GM03348 (cell line): Measurements from ENCODE around the gene OLFML2B.
"Not testable (repeated sequence)": the region's sequence is repeated elsewhere in the genome, so short reads cannot be mapped to it uniquely, and the experiment has no call there.

Experiments
- DNase-seq: peaks from one replicate; pipeline ENCODE4 v3.0.0; 2012; ENCODE audit warnings: low spot score

OLFML2B gene

DNA sequence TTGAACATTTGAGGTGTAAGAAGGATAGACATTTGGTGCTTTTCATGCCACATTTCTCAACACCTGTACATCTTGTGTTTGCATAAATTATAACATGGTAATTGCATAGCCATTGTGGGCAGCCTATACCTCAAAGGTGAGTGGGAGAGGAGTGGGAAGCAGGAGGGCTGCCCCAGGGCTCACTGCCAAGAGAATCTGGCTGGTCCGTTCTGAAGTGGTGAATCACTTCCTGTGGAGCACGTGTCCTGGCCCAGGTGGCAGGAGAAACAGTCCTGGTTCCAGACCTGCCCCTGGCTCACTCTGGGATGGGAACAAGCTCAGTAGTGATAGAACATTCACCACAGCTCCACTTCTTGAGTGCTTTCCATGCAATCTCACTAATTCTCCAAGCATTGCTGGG is 11.6 kb upstream of the OLFML2B start:
- peak; percentile 14 for DNase-seq

DNA sequence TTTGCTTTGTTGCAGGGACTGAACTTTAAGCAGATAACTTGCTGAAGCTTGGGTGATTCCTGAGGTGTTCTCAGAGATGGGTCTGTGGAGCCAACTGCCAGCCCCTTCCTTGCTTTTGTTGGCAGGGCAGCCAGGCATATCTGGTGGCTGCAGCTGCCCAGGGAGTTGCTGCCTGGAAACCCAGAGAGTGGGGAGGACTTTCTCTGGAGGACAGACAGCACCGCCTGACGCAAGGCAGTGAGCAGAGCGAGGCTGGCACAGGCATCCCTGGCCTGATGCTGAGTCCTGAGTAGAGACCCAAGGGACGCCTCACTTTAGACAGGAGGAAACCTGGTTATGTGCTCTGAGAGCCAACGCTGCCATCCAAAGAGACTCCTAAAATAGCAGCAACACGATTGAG is 9.8 kb upstream of the OLFML2B start:
- DNase-seq: no peak

DNA sequence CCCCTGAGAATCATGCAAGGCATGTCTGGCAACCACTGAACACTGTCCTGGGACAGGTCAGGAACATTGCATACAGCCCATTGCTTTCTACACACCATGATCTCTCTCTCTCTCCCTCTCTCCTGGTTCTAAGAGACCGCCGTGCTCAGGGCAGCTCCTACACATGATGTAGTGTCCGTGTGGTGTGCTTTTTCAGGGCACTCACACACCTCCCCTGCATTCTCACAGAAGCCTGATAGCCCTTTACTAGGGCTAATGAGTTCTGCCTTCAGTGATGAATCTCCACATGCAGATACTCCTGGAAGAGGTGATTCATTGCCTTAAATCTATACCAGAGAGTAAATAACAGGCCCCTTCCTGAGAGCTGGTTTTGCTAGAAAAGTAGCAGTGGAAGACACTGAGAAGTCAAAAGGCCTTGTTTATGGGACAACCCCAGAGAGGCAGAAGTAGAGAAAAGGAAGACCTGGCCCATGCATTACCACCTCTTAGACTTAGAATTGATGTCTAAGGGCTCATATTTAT is 7.2 kb upstream of the OLFML2B start:
- DNase-seq: no peak

DNA sequence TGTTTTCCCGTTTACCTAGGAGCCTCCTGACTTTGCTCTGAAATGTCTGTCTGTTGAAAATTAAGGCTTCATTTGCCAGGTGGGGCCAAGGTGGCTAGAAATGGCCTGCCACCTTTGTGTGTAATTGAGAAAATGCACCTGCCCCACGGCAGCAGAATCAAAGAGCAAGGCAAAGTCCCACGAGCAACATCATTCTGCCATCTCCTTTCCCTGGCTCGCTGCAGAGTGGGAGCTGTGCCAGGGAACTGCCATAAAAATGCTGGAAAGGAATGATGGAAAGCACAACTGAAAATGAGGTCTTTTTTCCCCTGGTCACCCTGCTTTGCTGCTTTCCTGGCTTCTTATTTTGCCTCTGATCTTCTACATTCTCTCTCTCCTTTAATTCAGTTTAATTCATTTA is 5.5 kb upstream of the OLFML2B start:
- DNase-seq: no peak

DNA sequence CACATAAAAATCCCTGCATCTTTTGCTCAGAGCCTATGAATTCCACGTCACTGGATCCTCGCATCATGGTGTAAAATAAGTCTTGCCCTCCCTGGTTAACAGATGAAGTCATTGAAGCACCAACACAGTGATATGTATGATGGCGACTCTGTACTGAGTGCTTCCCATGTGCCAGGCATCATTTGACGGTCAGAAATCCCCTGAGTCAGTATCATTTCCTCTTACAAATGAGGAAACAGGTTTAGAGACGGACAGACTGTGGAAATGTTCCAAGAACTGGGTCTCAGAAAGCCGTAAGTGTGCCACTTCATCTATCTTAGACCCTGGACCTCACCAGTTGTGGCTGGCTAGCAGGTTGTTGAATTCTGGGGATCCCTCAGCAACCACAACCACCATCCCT is 5.1 kb upstream of the OLFML2B start:
- DNase-seq: no peak

DNA sequence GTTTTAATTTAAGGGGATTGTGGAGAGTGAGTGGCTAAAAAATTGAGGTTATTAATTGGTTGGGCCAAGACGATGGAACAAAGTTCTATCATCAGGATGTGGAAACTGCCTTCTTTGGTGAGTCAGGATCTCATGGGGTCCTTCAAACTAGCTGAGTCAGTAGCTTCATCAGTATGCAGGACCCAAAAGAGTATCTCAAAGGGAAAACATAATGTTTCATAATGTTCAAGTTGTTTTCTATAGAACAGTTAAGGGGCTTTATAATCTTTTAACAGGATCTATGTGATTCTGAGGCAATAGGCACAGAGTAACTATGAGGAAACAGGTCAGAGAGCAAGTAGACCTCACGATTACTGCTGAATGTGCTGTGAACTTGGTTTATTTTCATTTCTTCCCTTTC is 3.2 kb upstream of the OLFML2B start:
- no peak for DNase-seq

DNA sequence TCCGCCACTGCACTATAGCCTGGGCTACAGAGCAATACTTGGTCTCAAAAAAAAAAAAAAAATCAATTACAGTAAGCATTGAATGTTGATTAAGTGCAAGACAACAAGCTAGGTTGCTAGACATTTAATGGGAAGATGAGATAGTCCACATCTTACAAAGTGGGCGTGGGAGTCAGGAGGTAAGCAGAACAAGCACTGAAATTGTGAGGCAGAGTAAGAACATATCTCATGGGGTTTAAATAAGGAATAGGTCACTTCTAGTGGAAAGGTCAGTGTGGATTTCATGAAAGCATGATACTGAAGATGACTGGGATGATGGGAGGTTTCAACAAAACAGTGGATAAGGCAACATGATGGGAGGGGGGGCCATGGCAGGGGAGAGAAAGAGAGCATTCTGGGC is 1.9 kb upstream of the OLFML2B start:
- DNase-seq: no peak

DNA sequence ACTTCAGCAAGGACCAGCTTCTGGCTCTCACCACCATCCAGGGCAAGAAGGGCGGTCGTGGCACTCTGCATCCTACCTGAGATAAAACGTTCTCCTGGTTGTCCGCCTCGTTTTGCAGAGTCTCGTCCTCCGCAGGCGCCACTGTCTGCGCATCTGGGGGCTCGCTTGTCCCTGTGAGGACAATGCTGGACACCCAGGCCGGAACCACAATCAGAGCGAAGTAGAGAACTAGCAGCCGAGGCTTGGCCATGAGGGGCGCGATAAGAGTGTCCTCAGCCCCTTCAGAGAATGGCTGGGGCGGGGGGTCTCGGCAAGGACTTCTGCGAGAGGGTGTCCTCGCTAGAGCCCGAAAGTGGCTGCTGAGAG is 505 bp downstream of the OLFML2B start:
- DNase-seq: no peak

DNA sequence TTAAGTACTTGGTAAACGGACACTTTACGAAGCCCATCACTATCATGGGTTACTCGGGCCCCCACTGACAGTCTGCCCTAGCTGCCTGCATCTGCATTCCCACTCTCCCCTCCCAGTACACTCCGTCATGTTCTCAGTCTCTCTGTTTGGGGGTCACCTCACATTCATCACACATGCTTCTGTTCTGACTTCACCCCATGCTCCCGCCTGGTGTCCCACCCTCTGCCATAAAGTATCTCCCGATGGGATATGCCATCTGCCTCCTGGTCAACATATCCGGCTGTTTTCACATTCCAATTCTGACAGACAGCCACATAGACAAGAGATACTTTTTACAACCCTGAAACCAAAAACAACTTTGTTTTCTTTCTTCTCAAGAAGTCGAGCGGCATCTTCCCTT is 1.0 kb downstream of the OLFML2B start:
- peak; percentile 24 for DNase-seq

DNA sequence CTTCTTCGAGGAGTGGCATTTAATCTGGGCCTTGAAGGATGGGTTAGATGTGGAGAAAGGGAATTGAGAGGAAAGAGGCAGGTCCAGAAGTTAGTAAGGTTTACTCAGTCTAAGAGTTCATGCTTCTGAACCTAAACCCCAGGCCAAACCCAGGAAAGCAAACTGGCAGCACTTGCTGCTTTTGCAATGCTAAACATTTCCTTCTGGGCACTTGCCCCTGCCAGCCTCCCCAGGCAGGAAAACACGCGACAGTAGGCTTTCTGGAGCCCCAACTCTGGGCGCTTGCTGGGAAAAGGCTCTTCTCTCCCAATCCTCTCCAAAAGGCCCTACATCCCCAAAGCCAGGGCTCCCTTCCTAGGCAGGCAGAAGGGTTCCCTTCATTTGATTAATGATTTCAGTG is 2.5 kb downstream of the OLFML2B start:
- DNase-seq: peak; percentile 13

DNA sequence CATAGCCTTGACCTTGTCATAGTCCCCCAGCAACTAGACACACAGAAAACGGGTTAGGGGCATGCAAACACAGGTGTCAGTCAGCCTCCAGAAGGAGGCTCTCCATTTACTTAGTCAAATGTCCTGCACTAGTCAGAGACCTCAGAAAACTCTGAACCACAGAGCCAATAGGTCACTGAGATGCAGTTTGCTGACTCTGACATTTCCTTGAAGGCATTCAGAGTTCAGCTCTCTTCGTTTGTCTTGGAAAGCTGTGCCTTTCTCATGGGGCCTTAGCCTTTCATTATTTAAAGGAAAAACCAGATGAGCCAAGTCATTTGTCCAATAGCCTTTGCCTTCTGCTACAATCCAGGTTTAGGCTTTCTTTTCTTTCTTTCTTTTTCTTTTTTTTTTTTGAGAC is 3.5 kb downstream of the OLFML2B start:
- no peak for DNase-seq

DNA sequence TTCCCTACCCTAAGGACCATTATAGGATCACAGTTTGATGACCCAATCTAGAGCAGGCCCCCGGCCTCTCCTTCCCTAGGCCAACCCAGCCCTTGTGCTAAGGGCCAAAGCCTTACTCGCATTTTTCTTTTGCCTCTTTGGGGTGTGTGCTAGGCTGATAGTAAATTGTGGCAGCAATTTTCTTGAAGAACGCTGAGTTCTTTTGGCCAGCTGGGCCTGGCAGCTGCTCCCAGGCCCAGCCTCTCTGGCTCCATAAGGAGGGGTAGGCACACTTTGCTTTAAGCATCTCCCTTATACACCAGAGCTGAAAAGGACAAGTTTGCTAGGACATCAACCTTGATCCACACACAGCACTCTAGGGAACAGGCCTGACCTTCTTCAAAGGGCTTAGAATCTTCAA is 4.2 kb downstream of the OLFML2B start:
- DNase-seq: no peak

DNA sequence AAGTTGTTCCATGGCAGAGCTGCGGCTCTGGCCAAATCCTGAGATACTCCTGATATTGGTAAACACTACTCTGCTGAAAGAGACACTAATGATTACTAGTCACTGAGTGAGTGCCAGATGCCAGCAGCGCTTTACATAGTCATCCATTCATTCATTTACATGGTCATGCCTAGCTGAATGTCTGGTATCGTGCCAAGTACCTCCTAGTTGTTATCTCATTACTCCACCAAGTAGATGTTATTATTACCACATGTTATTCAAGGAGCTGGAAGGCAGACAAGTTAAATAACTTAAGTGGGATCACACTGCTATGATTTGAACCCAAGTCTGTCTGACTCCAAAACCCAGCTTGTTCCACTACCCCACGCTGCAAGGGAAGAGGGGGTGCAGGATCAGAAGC is 4.7 kb downstream of the OLFML2B start:
- peak; percentile 31 for DNase-seq

DNA sequence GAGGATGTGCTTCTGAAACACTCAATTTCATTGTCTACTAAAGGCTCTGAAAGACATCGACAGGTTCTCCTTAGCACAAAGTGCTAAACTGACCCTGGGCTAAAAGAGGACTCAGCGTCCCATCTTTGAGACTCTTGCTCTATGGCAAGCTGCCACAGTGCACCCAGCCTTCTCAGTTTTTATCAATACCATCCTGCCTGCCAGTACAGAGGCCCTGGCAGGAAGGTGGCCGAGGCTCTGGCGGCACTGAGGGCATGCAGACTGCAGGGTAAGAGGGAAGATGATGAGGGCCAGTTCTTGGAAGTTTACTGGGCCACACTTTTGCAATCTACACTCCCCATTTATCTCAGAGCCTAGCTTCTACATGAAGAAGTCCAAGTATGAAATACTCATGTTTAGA is 5.3 kb downstream of the OLFML2B start:
- DNase-seq: no peak

DNA sequence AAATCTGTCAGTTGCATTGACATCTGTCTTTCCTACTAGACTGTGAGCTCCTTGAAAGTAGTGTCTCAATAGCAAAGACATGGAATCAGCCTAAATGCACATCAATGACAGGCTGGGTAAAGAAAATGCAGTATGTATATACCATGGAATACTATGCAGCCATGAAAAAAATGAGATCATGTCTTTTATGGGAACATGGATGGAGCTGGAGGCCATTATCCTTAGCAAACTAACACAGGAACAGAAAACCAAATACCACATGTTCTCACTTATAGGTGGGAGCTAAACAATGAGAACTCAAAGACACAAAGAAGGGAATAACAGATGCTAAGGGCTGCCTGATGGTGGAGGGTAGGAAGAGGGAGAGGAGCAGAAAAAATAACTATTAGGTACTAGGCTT is 5.9 kb downstream of the OLFML2B start:
- DNase-seq: not testable (repeated sequence)

DNA sequence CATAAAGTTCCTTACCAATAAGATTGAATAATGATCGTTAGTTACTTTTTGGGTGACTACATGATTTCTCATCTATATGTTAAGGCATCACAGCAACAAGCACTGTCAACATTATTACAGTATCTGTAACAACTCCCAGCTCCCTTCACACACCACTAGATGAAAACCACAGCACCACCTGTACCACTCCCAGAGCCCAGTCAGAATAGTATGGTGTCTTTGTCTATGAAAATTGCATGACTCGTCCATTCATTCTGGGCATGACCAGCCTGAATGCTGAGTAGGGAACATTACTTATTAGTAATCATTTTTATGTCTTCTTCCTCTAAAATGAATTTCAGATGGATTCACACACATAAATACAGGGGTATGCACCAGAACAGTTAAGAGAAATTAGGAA is 7.0 kb downstream of the OLFML2B start:
- no peak for DNase-seq

DNA sequence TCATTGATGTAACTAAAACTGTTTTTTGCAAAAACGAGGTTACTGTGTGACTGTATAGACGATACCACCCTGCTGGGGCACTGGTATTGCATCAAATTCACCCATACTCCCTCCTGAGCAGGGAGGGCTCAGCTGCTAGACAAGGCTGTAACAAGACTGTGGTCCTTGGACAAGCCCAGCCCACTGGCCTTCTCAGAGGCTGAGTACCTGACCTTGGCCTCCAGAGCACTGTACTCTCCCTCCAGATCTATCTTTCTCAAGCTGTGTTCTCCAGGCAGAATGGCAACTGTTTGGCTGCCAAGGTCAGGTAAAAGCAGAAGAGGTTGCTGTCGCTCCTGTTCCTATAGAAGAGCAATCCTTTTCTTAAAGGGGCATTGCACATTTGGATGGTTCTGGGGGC is 8.5 kb downstream of the OLFML2B start:
- DNase-seq: no peak

DNA sequence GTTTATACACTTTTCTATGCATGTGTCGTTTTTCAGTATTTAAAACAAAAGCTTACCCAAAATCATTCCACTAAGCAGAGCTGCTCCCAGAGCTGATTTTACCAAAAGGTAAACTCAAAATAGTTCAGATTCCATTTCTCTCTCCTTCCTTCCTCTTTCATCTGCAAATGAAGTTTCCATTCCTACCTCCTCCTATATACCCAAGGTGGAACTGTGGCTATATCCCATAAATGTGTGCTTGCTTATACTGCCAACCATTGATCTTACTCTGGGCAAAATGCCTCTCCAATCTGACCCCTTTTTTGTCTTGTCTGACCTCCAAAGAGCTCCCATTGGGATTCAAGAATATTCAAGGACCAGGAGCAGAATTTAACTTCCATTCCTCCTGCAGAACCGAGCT is 9.5 kb downstream of the OLFML2B start:
- no peak for DNase-seq

DNA sequence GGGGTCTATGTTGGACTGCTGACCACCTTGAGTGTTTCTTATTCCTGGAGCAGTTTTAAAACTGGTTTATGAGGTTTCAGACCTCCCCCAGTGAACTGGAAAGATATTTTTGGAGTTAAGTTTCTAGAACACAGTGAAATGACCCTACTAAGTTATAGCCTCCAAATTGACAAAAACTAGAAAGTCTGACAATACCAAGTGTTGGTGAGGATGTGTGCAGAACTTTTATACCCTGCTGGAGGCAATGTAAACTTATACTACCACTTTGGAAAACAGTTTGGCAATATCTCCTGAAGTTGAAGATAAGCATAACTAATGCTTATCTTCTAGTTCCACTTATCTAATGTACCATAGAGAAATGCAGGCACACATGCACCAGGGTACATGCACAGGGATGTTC is 10.4 kb downstream of the OLFML2B start:
- DNase-seq: no peak

DNA sequence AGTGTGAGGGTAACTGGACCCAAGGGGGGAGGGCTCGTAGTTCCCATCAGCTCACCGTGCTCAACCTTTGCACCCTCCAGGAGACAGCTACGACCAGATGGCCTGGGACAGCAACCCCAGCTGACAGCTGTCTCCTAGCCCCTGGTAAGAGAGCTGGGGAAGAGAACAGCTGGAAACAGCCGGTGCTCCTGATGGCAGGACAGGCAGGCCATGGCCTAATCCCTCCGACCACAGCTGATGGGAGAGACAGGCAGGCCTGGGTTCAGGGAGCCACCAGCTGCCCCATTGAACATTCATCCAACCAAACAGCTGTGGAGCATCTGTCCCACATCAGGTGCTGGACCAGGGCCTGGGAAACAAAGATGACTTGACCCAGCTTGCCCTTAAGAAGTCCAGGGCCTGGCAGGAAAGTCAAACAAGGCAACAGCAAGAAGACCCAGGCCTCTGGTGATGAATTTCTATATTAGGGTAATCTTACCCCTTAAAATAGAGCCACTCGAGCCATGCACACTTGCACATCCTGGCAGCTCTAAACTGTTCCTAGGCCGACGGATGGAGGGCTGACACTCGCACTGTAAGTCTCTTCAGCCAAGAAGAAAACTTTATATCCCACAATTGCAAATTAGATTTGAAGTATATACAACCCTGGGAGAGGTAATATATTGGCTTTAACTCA is 12.2 kb downstream of the OLFML2B start:
- no peak for DNase-seq

DNA sequence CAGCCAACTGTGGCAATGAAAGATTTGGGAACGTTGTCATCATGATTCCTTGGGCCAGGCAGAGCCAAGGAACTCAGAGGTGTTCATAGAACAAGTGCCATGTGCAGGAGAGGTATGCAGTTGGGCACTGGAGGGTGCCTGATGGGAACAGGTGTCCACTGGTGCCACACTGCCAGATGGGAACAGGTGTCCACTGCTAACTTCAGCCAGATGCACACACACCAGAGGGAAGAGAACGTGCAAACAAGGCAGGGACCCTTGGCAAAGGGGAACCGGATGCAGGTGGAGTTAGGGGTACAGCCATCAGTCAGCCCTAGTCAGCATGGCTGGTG is 13.5 kb downstream of the OLFML2B start:
- DNase-seq: no peak

DNA sequence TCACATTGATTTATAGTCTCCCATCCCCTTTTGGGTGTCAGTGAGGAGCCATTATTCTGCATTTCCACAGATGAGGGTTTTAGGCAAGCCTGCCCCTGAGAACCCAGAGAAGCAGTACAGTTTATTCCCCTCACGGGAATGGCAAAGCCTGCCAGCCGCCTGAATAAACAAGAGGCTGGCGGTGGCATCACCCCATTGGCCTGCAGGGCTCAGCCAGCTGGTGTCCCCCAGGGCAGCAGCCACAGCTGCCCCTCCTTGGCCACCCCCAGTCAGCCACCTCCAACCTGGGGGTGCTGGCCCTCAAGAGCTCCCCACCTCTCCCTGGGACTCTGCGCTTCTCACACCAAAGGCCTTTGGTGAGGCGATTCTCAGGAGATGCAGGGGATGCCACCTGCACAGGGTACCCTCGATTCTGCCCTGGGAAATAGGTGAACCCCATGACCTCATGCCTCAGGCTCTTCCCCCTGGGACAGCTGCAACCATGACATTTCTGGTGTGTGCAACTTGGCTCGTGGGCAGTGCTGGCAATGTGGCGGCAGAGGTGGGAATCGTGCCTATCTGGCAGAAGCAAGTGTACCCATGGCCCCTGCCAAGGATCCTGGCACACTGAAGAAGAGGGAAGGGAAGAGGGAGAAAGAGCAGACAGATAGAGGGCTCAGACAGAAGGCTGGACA is 14.0 kb downstream of the OLFML2B start:
- no peak for DNase-seq

DNA sequence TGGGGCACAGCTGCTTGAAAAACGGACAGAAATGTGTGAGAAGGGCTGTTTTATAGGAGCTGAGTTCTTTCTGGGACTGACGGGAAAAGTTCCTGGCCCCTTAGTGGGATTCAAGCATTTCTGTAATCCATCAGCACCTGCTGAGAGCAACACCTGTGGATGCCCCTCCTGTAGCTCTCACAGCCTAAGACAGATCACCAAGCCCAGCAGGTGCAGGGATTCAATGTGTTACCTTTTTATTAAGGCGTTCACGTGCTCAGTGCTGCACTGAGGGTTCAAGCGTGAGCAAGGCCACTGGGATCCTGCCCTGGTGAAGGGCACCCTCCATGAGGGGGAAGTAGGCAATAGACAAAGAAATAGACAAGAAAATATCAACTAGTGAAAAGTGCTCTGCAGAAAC is 14.9 kb downstream of the OLFML2B start:
- DNase-seq: no peak

DNA sequence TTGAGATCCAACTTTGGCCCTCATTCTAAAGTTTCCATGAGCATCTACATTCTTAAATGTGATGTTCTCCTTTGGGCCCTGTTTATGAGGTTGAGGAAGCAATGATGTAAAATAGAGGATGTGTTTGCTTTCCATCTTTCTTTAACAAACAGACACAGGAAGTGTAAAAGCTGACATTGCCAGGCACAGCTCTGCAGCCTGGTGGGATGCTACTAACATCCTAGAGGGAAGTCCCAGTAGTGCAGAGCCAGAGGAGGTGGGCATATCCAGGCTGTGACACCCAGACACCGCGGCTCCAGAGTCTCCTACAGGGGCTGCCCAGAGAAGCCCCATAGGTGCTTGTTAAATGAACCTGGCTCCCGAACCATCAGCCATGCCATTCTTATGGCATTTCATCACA is 16.2 kb downstream of the OLFML2B start:
- no peak for DNase-seq
